Neural cell (in vitro differentiated cells): ENCODE data around the gene TAF5L.

Experiments used
- CTCF ChIP-seq: fragments of 450-650 bp; IDR thresholded peaks from 2 replicates; pipeline ENCODE4 v1.5.1; 2014; ENCODE audit warnings: antibody characterized with exemption, mild to moderate bottlenecking, moderate library complexity; ENCODE audit not compliant: poor library complexity, severe bottlenecking
- EZH2 ChIP-seq: fragments of 200-600, 300-800 bp; shearing (Covaris generic), sonication (generic); IDR thresholded peaks from 2 replicates; pipeline ENCODE4 v1.6.1; 2014; ENCODE audit warnings: antibody characterized with exemption, low read length, borderline replicate concordance, mild to moderate bottlenecking; ENCODE audit not compliant: insufficient read depth, poor library complexity, severe bottlenecking
- MXI1 ChIP-seq: fragments of 450-650 bp; conservative IDR thresholded peaks from 2 replicates; pipeline ENCODE4 v1.6.1; 2014; ENCODE audit warnings: antibody characterized with exemption, mild to moderate bottlenecking; ENCODE audit not compliant: poor library complexity, severe bottlenecking
- POLR2AphosphoS5 ChIP-seq: IDR thresholded peaks from 2 replicates; pipeline ENCODE4 v1.6.1; 2012
- RAD21 ChIP-seq: fragments of 450-650 bp; conservative IDR thresholded peaks from 2 replicates; pipeline ENCODE4 v1.6.1; 2014; ENCODE audit warnings: antibody characterized with exemption, mild to moderate bottlenecking, moderate library complexity
- REST ChIP-seq: IDR thresholded peaks from 2 replicates; pipeline ENCODE4 v1.6.1; 2012; ENCODE audit warnings: borderline replicate concordance
- TAF1 ChIP-seq: IDR thresholded peaks from 2 replicates; pipeline ENCODE4 v1.6.1; 2012; ENCODE audit warnings: low read depth

GRCh38 chr1:229614701-229615100, 11.2 kb downstream of the TAF5L start:
- no peak for TF ChIP-seq MXI1
- TF ChIP-seq POLR2AphosphoS5, result no peak
- no peak for TF ChIP-seq CTCF
- no peak for TF ChIP-seq EZH2
- no peak for TF ChIP-seq RAD21
- no peak for TF ChIP-seq REST
- TF ChIP-seq TAF1, result no peak
